Ectodermal cell (in vitro differentiated cells): ENCODE measurements around the gene NDUFV1.
"Not testable (repeated sequence)": the region's sequence is repeated elsewhere in the genome, so short reads cannot be mapped to it uniquely, and the experiment has no call there.

Experiments used
- H3K27ac ChIP-seq: 2 replicates; pipeline ENCODE4 v1.7.0; 2013; ENCODE audit warnings: mild to moderate bottlenecking, low read depth, low read length; ENCODE audit not compliant: insufficient read depth, poor library complexity, severe bottlenecking
- H3K27me3 ChIP-seq: 2 replicates; pipeline ENCODE4 v1.7.0; 2013; ENCODE audit warnings: mild to moderate bottlenecking, low read length; ENCODE audit not compliant: insufficient read depth, control insufficient read depth, poor library complexity, severe bottlenecking
- H3K36me3 ChIP-seq: one replicate; pipeline ENCODE4 v1.7.0; 2013; ENCODE audit warnings: low read length; ENCODE audit not compliant: control insufficient read depth, insufficient read depth
- H3K4me1 ChIP-seq: one replicate; pipeline ENCODE4 v1.7.0; 2013; ENCODE audit warnings: low read length; ENCODE audit not compliant: control insufficient read depth, insufficient read depth
- H3K4me3 ChIP-seq: 2 replicates; pipeline ENCODE4 v1.7.0; 2013; ENCODE audit warnings: low read depth, low read length, control low read depth; ENCODE audit not compliant: insufficient read depth
- H3K9me3 ChIP-seq: 2 replicates; pipeline ENCODE4 v1.7.0; 2013; ENCODE audit warnings: mild to moderate bottlenecking, low read length, moderate library complexity; ENCODE audit not compliant: control insufficient read depth
- WGBS, 2 experiments: methylation state at CpG; one replicate each; pipeline ENCODE4 v1.1.7; 2013; ENCODE audit warnings: missing lambda C conversion rate in 2 of 2; 5-methylcytosine and 5-hydroxymethylcytosine counted together

NDUFV1 gene

GRCh38 chr11:67659651-67660165 lies 53.0 kb downstream of the NDUFV1 start:
- H3K4me1 ChIP-seq, H3K9me3 ChIP-seq, H3K4me3 ChIP-seq, H3K27ac ChIP-seq, H3K36me3 ChIP-seq, H3K27me3 ChIP-seq: not testable (repeated sequence)
- 71 to 87% methylated on average over 4 to 5 of the region's 5 CpGs for WGBS, 2 experiments

- 84 to 95% methylated on average over 5 of the region's 5 CpGs for WGBS, 2 experiments
- H3K36me3 ChIP-seq, H3K4me1 ChIP-seq, H3K27ac ChIP-seq, H3K4me3 ChIP-seq, H3K9me3 ChIP-seq, H3K27me3 ChIP-seq: not testable (repeated sequence)
These were observed 54.0 kb downstream of the NDUFV1 start for GRCh38 chr11:67660752-67661151.
